ENCODE measurements around the gene TSEN2.

DNA sequence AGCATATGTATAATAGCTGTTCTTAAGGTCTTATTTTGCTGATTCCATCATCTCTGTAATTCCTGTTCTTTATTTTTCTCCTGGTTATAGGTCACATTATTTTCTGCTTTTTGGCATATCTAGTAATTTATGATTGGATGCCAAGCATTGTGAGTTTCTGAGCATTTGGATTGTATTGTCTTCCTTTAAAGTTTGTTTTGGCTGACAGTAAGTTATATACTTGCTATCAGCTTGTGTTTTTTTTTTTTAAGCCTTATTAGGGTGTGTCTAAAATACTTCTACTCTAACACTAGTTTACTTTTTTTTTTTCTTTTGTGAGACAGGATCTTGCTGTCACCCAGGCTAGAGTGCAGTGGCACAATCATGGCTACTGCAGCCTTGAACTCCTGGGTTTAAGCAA is 82.7 kb downstream of the TSEN2 start:
- TF ChIP-seq, protein P1, sequence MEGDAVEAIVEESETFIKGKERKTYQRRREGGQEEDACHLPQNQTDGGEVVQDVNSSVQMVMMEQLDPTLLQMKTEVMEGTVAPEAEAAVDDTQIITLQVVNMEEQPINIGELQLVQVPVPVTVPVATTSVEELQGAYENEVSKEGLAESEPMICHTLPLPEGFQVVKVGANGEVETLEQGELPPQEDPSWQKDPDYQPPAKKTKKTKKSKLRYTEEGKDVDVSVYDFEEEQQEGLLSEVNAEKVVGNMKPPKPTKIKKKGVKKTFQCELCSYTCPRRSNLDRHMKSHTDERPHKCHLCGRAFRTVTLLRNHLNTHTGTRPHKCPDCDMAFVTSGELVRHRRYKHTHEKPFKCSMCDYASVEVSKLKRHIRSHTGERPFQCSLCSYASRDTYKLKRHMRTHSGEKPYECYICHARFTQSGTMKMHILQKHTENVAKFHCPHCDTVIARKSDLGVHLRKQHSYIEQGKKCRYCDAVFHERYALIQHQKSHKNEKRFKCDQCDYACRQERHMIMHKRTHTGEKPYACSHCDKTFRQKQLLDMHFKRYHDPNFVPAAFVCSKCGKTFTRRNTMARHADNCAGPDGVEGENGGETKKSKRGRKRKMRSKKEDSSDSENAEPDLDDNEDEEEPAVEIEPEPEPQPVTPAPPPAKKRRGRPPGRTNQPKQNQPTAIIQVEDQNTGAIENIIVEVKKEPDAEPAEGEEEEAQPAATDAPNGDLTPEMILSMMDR (IDR thresholded peaks at IDR 0.05), result no peak
- no peak for TF ChIP-seq POLR2A (IDR thresholded peaks at IDR 0.05)
